ENCODE measurements around the gene USP31. TPM values are rescaled to one million over a fixed set of nuclear protein-coding genes. Genes with fewer than 3 reads are reported as not detected.

The USP31 gene
- total RNA-seq, 1 donor from 2014 or later: 25.3 TPM

DNA sequence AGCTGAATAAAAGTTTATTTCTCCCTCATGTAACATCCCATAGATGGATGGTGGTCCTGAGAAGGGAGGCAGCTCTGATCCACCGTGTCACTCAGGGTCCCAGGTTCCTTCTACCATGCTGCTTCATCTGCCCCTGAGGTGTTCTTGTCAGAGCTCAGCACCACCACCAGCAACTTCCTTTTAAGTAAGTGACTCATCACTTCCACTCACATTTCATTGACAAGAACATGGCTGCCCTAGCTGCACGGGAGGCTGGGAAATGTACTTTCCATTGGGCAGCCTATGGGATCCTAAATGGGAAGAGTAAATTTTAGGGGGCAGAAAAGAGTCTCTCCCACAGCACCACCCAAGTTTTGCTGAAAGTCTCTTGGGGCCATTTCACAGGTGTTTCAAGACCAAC is 134.7 kb downstream of the USP31 start:
- DNase-seq: no peak

Other genes with a start within 250 kb of the USP31 start
- 2.2 TPM for gene SCNN1G, start 33.3 kb upstream of the USP31 start, total RNA-seq
- 3.8 TPM for gene SCNN1B, start 152.8 kb upstream of the USP31 start, total RNA-seq

All from tongue (tissue), 2 donors.